GM12873 (cell line): Measurements from ENCODE around the gene FZD8.

Experiments used
- CTCF ChIP-seq: IDR thresholded peaks from 2 replicates; pipeline ENCODE4 v1.5.1; 2012; ENCODE audit warnings: low read depth, mild to moderate bottlenecking, moderate library complexity, low read length, control low read depth; ENCODE audit not compliant: insufficient read depth; ENCODE audit errors: missing control alignments

FZD8 gene

GRCh38 chr10:35635576-35635975 is 6.5 kb downstream of the FZD8 start:
- TF ChIP-seq CTCF: peak; percentile 90

- no peak for TF ChIP-seq CTCF
Measured at GRCh38 chr10:35633006-35633980, 8.8 kb downstream of the FZD8 start.

- TF ChIP-seq CTCF: no peak
Measured at GRCh38 chr10:35632027-35632426, 10.1 kb downstream of the FZD8 start.

- TF ChIP-seq CTCF: no peak
Measured at GRCh38 chr10:35631404-35631803, 10.7 kb downstream of the FZD8 start.

- no peak for TF ChIP-seq CTCF
Measured at GRCh38 chr10:35626971-35627507, 15.1 kb downstream of the FZD8 start.

GRCh38 chr10:35614312-35614711 is 27.8 kb downstream of the FZD8 start:
- TF ChIP-seq CTCF: no peak

GRCh38 chr10:35613597-35614226 is 28.4 kb downstream of the FZD8 start:
- peak; percentile 18 for TF ChIP-seq CTCF
